Panc1 (cell line): ENCODE data around the gene AKAP8L. TPM values are rescaled to one million over a fixed set of nuclear protein-coding genes. Genes with fewer than 3 reads are reported as not detected.

ENCODE experiments used
- ATAC-seq: fragments of 200-7000 bp; cut with Tn5 transposase; 2 replicates; pipeline ENCODE4 v1.9.1; 2020; ENCODE audit warnings: mild to moderate bottlenecking, moderate library complexity
- BruUV-seq: library from RNA; stranded (reverse); fragments of 400-500 nt; replicated peaks from 2 replicates; lab custom pipeline; 2021; lab: Mats Ljungman, UMichigan
- CTCF ChIA-PET: fragments of 300-600 bp; sonication (Branson Sonifier 250); formaldehyde crosslinking; loops from one replicate; lab custom pipeline; 2022; ENCODE audit warnings: antibody characterized with exemption; lab: Charles Lee
- POLR2A ChIA-PET: fragments of 300-600 bp; sonication (Branson Sonifier 250); formaldehyde crosslinking; loops from one replicate; lab custom pipeline; 2022; ENCODE audit warnings: antibody characterized with exemption; lab: Charles Lee
- DNase-seq: peaks from one replicate; pipeline ENCODE4 v3.0.0-alpha.2; 2010; ENCODE audit warnings: low read depth, low spot score
- H3K27ac ChIP-seq: 2 replicates; pipeline ENCODE4 v1.5.1; 2011; ENCODE audit warnings: mild to moderate bottlenecking, low read length, inconsistent platforms
- H3K27me3 ChIP-seq: fragments of 200-500 bp; sonication (Bioruptor generic); 2 replicates; pipeline ENCODE4 v1.6.0; 2014; ENCODE audit warnings: low read length, inconsistent platforms; ENCODE audit not compliant: control insufficient read depth, insufficient read depth
- H3K36me3 ChIP-seq: fragments of 200-500 bp; sonication (Bioruptor generic); 2 replicates; pipeline ENCODE4 v1.5.1; 2014; ENCODE audit warnings: inconsistent platforms, mild to moderate bottlenecking, low read length, moderate library complexity; ENCODE audit not compliant: control insufficient read depth, insufficient read depth
- H3K4me1 ChIP-seq: 2 replicates; pipeline ENCODE4 v1.5.1; 2011; ENCODE audit warnings: inconsistent platforms, mild to moderate bottlenecking, low read length, moderate library complexity; ENCODE audit not compliant: control insufficient read depth, insufficient read depth
- H3K4me3 ChIP-seq, 2 experiments: 2 replicates each; pipeline ENCODE4 v1.5.1; 2011 to 2012; ENCODE audit warnings: low read depth in 2 of 2, low read length in 2 of 2, mild to moderate bottlenecking in 2 of 2, inconsistent platforms in 1 of 2, moderate library complexity in 1 of 2
- H3K9me3 ChIP-seq: fragments of 200-500 bp; sonication (Bioruptor generic); 2 replicates; pipeline ENCODE4 v1.5.1; 2014; ENCODE audit warnings: low read depth, mild to moderate bottlenecking, inconsistent platforms, low read length, moderate library complexity; ENCODE audit not compliant: control insufficient read depth, insufficient read depth
- CTCF ChIP-seq: fragments of 450-650 bp; IDR thresholded peaks from 2 replicates; pipeline ENCODE4 v1.5.1; 2017; ENCODE audit warnings: mild to moderate bottlenecking
- POLR2AphosphoS5 ChIP-seq: IDR thresholded peaks from 2 replicates; pipeline ENCODE4 v1.6.1; 2012; ENCODE audit warnings: mild to moderate bottlenecking, low read depth, low read length, moderate library complexity
- REST ChIP-seq, 2 experiments: IDR thresholded peaks; 2 replicates each; pipeline ENCODE4 v1.6.1; 2011 to 2012; ENCODE audit warnings: low read depth in 2 of 2, control low read depth in 1 of 2, low read length in 1 of 2, mild to moderate bottlenecking in 1 of 2, moderate library complexity in 1 of 2; ENCODE audit not compliant: insufficient read depth in 1 of 2
- SIN3A ChIP-seq: IDR thresholded peaks from 2 replicates; pipeline ENCODE4 v1.6.1; 2012; ENCODE audit warnings: low read depth, mild to moderate bottlenecking, low read length, moderate library complexity, borderline replicate concordance; ENCODE audit not compliant: insufficient read depth
- TCF7L2 ChIP-seq: IDR thresholded peaks from 2 replicates; pipeline ENCODE4 v1.6.1; 2011; ENCODE audit warnings: mild to moderate bottlenecking, low read depth, low read length, inconsistent platforms
- in situ Hi-C: cut with HindIII; loops from 2 replicates; pipeline ENCODE4 v1.10.0; 2016; ENCODE audit warnings: low sequenced_read_pairs, low pct_unique_long_range_greater_than_20kb
- intact Hi-C: fragments of 100-400 bp; cut with micrococcal nuclease; formaldehyde crosslinking; loops from one replicate; pipeline ENCODE4 v1.10.0; 2022; ENCODE audit not compliant: unreplicated experiment
- total RNA-seq: library from RNA; stranded (reverse); gene quantifications from one replicate; pipeline ENCODE4 v1.2.1, GENCODE V29; 2021; ENCODE audit not compliant: unreplicated experiment

Gene AKAP8L
- total RNA-seq, 1 experiment from 2014 or later, result 65.5 TPM

- no TSS peak for BruUV-seq
- Histone ChIP-seq H3K27me3 (no peaks in the 10 kb centered on the region), H3K4me1 (no peaks in the 10 kb centered on the region), H3K27ac (no peak overlapping the region), H3K9me3 (no peaks in the 10 kb centered on the region), H3K36me3 (peaks cover 5% of the 10 kb centered on the region), H3K4me3 (no peak overlapping the region)
- ChIA-PET POLR2A (no interaction called here), CTCF (no interaction called here)
- TF ChIP-seq REST (IDR thresholded peaks at IDR 0.05; ENCODE audit: insufficient read depth in 1 of 2, low read depth in 2 of 2, low read length in 1 of 2) (no peak), SIN3A (no peak), CTCF (no peak), POLR2AphosphoS5 (no peak), TCF7L2 (no peak)
- DNase-seq, result no peak
- in situ Hi-C loops, result no loop called here
- ATAC-seq, result no peak
- intact Hi-C loops, result no loop called here
Observed at GRCh38 chr19:15404780-15405211, 14.0 kb downstream of the AKAP8L start.

GRCh38 chr19:15404097-15404779 is 14.6 kb downstream of the AKAP8L start:
- no peak for ATAC-seq
- ChIA-PET CTCF (interaction anchor here (0.6 kb wide), 1 partner anchor 601 kb away, joined by 3 read pairs; no protein-coding TSS in a partner anchor), POLR2A (no interaction called here)
- in situ Hi-C loops (no loop called here), intact Hi-C loops (no loop called here)
- Histone ChIP-seq H3K27ac (no peak overlapping the region), H3K36me3 (peaks cover 5% of the 10 kb centered on the region), H3K4me3 (no peak overlapping the region), H3K27me3 (no peaks in the 10 kb centered on the region), H3K9me3 (no peaks in the 10 kb centered on the region), H3K4me1 (no peaks in the 10 kb centered on the region)
- no TSS peak for BruUV-seq
- DNase-seq, result no peak
- TF ChIP-seq CTCF (no peak), REST (IDR thresholded peaks at IDR 0.05; ENCODE audit: insufficient read depth in 1 of 2, low read depth in 2 of 2, low read length in 1 of 2) (no peak), TCF7L2 (no peak), SIN3A (no peak)
